Measurements from ENCODE around the gene STAMBPL1. TPM values are rescaled to one million over a fixed set of nuclear protein-coding genes. Genes with fewer than 3 reads are reported as not detected.

STAMBPL1 gene
- total RNA-seq, 1 experiment from 2014 or later, result 25.2 TPM

- no peak for DNase-seq (ENCODE audit: low read depth, low spot score)
- in situ Hi-C loops (cut with HindIII; ENCODE audit: low pct_unique_long_range_greater_than_20kb, low sequenced_read_pairs) (no loop called here), intact Hi-C loops (cut with micrococcal nuclease; ENCODE audit: unreplicated experiment) (no loop called here)
- H3K36me3 ChIP-seq (ENCODE audit: control insufficient read depth, insufficient read depth, low read length), result no peaks in the 10 kb centered on the region
- no peaks in the 10 kb centered on the region for H3K27me3 ChIP-seq (ENCODE audit: control insufficient read depth, insufficient read depth, low read length)
- no peaks in the 10 kb centered on the region for H3K9me3 ChIP-seq (ENCODE audit: control insufficient read depth, insufficient read depth, low read depth, low read length)
- CTCF ChIA-PET, result interaction anchor here (0.6 kb wide), 1 partner anchor 143 kb away, joined by 4 read pairs; no protein-coding TSS in a partner anchor
- POLR2A ChIA-PET, result no interaction called here
- BruUV-seq (replicated peaks), result no TSS peak
- H3K4me1 ChIP-seq (ENCODE audit: control insufficient read depth, insufficient read depth, low read length), result no peaks in the 10 kb centered on the region
- H3K27ac ChIP-seq (ENCODE audit: low read length), result no peak overlapping the region
- TF ChIP-seq POLR2AphosphoS5 (IDR thresholded peaks at IDR 0.05; ENCODE audit: low read depth, low read length) (no peak), TCF7L2 (IDR thresholded peaks at IDR 0.05; ENCODE audit: low read depth, low read length) (no peak), SIN3A (IDR thresholded peaks at IDR 0.05; ENCODE audit: borderline replicate concordance, insufficient read depth, low read depth, low read length) (no peak)
- TF ChIP-seq, protein P1, sequence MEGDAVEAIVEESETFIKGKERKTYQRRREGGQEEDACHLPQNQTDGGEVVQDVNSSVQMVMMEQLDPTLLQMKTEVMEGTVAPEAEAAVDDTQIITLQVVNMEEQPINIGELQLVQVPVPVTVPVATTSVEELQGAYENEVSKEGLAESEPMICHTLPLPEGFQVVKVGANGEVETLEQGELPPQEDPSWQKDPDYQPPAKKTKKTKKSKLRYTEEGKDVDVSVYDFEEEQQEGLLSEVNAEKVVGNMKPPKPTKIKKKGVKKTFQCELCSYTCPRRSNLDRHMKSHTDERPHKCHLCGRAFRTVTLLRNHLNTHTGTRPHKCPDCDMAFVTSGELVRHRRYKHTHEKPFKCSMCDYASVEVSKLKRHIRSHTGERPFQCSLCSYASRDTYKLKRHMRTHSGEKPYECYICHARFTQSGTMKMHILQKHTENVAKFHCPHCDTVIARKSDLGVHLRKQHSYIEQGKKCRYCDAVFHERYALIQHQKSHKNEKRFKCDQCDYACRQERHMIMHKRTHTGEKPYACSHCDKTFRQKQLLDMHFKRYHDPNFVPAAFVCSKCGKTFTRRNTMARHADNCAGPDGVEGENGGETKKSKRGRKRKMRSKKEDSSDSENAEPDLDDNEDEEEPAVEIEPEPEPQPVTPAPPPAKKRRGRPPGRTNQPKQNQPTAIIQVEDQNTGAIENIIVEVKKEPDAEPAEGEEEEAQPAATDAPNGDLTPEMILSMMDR (IDR thresholded peaks at IDR 0.05), result no peak
- TF ChIP-seq, protein P2, sequence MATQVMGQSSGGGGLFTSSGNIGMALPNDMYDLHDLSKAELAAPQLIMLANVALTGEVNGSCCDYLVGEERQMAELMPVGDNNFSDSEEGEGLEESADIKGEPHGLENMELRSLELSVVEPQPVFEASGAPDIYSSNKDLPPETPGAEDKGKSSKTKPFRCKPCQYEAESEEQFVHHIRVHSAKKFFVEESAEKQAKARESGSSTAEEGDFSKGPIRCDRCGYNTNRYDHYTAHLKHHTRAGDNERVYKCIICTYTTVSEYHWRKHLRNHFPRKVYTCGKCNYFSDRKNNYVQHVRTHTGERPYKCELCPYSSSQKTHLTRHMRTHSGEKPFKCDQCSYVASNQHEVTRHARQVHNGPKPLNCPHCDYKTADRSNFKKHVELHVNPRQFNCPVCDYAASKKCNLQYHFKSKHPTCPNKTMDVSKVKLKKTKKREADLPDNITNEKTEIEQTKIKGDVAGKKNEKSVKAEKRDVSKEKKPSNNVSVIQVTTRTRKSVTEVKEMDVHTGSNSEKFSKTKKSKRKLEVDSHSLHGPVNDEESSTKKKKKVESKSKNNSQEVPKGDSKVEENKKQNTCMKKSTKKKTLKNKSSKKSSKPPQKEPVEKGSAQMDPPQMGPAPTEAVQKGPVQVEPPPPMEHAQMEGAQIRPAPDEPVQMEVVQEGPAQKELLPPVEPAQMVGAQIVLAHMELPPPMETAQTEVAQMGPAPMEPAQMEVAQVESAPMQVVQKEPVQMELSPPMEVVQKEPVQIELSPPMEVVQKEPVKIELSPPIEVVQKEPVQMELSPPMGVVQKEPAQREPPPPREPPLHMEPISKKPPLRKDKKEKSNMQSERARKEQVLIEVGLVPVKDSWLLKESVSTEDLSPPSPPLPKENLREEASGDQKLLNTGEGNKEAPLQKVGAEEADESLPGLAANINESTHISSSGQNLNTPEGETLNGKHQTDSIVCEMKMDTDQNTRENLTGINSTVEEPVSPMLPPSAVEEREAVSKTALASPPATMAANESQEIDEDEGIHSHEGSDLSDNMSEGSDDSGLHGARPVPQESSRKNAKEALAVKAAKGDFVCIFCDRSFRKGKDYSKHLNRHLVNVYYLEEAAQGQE (IDR thresholded peaks at IDR 0.05; ENCODE audit: insufficient read depth in 1 of 2, low read depth in 2 of 2, low read length in 1 of 2), result no peak
- no peak overlapping the region for H3K4me3 ChIP-seq (ENCODE audit: low read depth in 2 of 2, low read length in 2 of 2)
- ATAC-seq, result no peak
Measured at GRCh38 chr10:88953662-88954061, 73.6 kb downstream of the STAMBPL1 start.

DNA sequence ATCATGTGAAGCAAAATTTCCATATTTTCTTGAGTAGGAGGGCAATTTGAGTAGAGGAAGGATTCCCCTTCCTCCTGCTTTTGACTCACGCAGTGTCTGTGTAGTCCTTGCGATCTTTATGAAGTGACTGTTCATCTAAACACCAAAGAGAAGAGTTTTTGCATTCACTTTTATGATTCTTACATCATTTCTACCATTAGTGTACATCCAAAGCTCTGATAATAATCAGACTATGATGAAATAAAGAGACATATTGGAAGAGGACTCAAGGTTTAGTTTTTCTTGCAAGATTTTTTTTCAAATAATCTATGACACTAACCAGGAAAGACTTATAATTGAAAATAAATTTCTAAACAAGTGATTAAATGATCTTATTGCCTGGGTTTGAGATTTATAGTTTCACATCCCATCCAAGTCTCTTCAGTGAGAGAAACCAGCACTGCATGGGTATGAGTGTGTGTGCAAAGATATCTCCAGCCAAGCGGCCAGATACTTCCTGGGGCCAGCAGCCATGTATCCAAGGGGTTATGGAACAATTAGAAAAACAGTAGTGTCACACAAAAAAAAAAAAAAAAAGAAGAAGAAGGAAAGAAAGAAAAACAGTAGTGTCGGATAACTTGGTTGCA, 74.5 kb downstream of the STAMBPL1 start:
- TF ChIP-seq TCF7L2 (IDR thresholded peaks at IDR 0.05; ENCODE audit: low read depth, low read length) (no peak), POLR2AphosphoS5 (IDR thresholded peaks at IDR 0.05; ENCODE audit: low read depth, low read length) (no peak), SIN3A (IDR thresholded peaks at IDR 0.05; ENCODE audit: borderline replicate concordance, insufficient read depth, low read depth, low read length) (no peak)
- TF ChIP-seq, protein P2 (IDR thresholded peaks at IDR 0.05; ENCODE audit: insufficient read depth in 1 of 2, low read depth in 2 of 2, low read length in 1 of 2), result no peak
- TF ChIP-seq, protein P1 (IDR thresholded peaks at IDR 0.05), result no peak
- Histone ChIP-seq H3K4me3 (ENCODE audit: low read depth in 2 of 2, low read length in 2 of 2) (no peak overlapping the region), H3K27me3 (ENCODE audit: control insufficient read depth, insufficient read depth, low read length) (no peaks in the 10 kb centered on the region), H3K27ac (ENCODE audit: low read length) (no peak overlapping the region), H3K36me3 (ENCODE audit: control insufficient read depth, insufficient read depth, low read length) (no peaks in the 10 kb centered on the region), H3K4me1 (ENCODE audit: control insufficient read depth, insufficient read depth, low read length) (no peaks in the 10 kb centered on the region), H3K9me3 (ENCODE audit: control insufficient read depth, insufficient read depth, low read depth, low read length) (no peaks in the 10 kb centered on the region)
- ChIA-PET POLR2A (no interaction called here), CTCF (no interaction called here)
- no TSS peak for BruUV-seq (replicated peaks)
- in situ Hi-C loops (cut with HindIII; ENCODE audit: low pct_unique_long_range_greater_than_20kb, low sequenced_read_pairs), result no loop called here
- no peak for DNase-seq (ENCODE audit: low read depth, low spot score)
- no peak for ATAC-seq
- intact Hi-C loops (cut with micrococcal nuclease; ENCODE audit: unreplicated experiment), result no loop called here
